ENCODE data around the gene CRK.
A peak's percentile ranks its signal among the peaks of the same experiment; 100 is the strongest.

The CRK gene

DNA sequence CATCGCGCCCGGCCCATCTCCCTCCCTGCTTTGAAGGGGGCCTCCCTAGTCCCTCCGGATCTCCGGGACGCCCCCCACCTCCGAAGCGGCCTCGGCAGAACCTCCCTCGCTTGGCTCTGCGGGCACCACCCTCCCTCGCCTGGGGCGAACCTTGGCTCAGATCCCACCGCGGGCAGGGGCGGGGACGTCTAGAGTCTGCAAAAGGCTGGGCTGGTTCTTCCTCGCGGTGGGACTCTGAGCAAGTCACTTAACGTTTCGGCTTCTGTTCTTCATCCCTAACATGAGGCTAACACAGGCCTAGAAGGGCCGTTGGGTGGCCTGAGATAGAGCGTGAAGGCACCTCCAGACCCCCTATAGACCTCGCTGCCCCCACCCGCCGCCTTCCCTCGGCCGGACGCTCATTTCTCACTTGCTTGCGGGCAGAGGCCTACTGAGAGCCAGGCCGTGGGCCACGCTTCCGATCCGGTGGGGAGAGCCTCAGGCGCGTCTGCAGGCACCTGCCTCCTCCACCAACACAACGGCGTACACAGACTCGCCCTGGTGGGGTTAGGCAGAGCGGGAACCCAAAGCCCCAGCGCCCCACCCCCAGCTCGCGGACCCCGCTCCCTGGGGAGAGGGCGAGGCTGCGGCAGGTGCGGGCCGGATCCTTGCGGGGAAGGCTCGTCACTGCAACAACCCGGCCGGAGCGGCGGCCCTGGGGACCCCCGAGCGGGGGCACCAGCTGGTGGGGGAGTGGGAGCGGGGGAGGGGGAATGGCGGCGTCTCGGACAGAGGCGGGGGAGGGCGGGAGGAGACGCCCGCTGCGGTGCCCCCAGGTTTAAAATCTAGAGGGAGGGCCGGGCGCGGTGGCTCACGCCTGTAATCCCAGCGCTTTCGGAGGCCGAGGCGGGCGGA is 31.0 kb upstream of the CRK start:
- peak; percentile 81 for DNase-seq (ENCODE audit: low spot score)

DNA sequence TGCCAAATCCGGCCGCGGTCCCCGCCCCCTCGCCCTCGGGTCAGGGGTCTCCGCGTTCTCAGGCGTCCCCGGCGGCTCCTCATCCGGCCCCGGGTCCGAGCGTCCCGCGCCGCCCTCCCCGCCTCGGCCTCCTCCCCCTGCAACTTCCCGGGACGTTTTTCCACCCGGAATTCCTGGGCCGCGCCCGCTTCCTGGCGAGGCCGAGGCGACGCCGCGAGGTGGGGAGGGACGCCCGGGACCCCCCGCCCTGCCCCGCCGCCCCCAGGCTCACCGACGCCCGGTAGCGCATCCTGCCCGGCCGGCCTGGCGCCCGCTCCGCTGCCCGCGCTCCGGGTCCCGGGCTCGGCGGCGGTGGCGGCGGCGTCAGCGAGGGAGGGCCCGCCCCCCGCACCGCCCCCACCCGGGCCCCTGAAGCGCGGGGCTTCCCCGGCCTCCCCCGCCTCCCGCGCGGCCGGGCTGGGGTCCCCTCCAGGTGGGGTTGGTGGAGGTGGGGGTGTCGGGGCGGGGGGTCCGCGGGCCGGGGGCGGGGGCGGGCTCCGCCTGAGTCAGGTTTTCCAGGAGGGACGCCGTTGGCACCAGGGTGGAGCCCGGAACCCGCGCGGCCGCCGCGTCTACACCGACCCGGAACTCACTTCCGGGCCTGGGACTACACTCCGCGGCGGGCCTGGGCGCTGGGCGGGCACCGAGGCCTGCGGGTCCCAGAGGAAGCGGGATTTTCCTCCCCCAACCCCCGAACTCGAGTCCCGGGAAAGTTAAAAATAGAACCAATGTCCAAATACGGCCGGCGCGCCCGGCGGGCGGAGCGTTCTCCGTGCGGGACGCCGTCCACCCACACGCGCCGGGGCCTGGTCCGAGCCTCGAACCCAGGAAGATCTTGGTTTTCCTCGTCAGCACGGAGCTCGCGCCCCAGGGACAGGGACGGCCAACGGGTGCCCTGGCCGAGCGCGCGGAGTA is 29.7 kb upstream of the CRK start:
- peak; percentile 88 for DNase-seq (ENCODE audit: low spot score)

DNA sequence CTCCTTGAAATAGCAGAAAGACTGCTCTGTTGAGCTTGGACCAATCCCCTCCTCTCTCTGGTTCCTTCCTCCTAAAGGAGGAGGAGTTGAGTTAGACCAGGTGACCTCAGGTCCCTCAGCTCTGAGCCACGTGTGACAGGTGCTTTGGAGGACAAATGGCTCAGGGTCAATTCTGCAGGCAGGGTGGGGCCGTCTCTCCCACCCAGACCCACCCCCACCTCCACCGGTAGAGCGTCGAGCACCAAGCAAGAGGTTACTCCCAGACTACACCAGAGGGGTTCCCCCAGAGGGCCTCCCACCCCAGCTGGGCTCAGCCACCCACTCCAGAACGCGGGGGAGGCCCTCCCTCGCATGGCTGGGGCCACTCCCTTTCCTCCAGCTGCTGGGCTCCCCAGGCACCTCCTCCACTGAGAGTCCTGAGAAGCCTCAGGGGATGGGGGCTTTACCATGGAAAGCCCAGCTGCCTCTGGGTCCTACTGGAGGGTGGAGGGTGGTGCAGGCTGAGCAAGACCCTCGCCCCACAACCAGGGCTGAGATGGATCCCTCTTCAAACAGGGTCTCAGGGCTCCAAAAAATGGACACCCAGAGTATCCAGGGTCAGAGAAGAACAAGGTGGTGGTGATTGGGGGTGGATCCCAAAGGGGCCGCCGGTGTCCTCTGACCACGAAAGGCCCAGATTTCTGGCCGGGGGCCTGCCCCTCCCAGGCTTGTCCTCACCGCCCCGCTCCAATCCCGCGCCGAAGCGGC is 28.8 kb upstream of the CRK start:
- DNase-seq (ENCODE audit: low spot score) = peak; percentile 75

DNA sequence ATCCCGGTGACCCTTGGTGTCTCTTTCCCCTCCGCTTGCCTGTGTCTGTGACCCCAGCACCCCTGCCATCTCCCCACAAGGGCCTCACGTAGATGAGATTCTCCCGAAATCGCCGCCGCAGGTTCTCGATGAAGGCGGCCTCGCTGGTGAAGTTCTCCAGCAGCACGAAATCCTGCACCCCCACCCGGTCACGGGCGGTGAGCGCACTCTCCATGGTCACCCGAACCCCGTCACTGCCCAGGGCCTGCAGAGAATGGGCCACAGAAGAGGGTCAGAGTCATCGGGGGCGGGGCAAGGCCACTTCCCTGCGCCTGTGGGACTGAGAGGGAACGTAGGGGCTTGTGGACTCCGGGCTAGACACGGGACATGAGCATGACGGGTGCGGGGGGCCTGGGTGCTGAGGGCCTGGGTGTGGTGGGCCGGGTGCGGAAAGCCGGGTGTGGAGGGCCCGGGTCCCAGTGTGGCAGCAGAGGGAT is 28.1 kb upstream of the CRK start:
- no peak for DNase-seq (ENCODE audit: low spot score)

DNA sequence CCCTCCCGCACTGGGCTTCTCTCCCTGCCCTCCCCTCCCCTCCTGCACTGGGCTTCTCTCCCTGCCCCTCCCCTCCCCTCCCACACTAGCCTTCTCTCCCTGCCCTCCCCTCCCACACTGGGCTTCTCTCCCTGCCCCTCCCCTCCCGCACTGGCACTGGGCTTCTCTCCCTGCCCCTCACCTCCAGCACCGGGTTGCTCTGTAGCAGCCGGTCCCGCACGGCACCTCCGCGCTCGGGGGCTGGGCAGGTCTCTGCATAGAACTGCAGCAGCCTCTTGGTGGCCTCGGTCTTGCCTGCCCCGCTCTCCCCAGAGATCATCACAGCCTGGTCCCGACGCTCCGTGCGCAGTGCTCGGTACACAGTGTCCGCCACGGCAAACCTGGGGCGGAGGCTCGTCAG is 26.6 kb upstream of the CRK start:
- DNase-seq (ENCODE audit: low spot score) = no peak

DNA sequence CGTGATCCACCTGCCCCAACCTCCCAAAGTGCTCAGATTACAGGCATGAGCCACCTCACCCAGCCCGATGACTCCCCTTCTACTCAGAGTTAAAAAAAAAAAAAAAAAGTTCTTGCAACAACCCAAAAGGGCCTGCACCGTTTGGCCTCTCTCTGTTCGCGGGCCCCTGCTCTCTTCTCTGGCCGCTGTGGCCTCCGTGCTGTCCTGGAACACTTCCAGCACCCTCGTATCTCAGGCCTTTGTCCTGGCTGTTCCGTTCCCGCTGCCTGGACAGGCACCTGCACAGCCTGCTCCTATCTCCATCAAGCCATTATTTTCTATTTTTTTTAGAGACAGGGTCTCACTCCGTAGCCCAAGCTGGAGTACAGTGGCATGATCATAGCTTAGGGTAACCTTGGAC is 25.7 kb upstream of the CRK start:
- no peak for DNase-seq (ENCODE audit: low spot score)

DNA sequence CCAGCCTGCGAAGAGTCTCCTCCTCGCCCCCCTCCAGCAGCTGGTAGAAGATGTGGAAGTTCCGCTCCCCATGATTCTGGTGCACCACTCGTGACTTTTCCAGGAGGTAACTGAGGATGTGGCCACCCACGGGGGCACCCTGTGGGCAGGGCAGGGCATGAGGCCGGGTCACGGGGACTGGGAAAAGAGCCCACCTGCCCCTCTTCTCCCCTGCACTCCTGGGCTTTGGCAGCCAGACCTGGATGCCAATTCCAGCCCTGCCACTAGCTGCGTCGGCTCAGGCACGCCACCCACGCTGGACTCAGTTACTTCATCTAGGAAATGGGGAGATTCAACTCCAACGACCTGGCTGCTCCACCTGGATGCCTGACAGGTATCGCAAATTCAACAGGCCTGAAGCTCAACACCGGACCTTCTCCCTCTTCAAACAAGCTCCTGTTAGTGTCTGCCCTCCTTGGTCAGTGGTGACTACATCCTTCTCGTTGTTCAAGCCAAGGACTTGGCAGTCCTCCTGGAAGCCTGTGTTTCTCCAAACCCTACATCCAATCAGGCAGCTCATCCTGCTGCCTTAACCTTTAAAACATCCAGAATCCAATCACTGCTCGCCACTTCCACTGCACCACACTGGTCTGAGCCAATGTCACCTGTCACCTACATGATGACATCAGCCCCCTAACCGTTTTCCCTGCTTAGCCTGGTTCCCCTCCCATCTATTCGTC is 24.9 kb upstream of the CRK start:
- DNase-seq (ENCODE audit: low spot score) = peak; percentile 35

DNA sequence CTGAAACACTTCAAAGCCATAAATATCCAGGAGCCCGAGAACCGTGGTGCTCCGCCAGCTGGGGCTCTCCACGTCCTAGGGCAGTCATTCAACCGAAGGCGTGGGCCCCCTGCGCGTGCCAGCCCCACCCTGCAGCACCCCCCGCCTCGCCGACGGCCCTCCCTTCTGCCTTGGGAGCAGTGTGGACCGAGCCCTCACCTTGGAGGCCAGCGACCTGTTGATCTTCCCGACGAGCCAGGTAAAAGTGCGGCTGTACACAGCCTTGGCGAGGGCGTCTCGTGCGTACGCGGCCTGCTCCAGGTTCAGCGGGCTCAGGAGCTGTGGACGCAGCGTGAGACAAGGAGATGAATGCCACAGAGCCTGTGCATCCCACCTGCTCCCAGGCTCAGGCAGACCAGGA is 22.4 kb upstream of the CRK start:
- DNase-seq (ENCODE audit: low spot score) = no peak

DNA sequence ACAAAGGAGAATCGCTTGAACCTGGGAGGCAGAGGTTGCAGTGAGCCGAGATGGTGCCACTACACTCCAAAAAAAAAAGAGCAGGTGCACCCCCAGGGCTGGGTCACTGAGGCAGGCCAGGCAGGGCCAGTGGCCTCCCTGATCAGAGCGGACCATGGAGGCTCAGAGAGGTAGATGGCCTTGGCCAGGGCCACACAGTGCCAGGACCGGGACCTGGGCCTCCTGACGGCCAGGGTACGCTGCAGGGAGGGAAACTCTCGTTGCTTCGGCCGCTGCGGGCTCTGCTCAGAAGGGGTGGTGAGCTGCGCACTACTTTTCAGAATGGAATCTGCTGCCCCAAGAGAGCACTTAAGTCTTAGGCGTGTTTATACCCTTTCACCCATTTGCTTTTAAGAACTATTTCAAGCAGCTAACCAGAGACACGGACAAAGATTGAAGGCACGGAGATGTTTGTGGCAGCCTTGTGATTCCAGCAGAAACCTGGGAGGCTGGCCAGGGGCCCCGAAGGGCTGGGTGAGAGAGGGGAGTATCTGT is 19.4 kb upstream of the CRK start:
- no peak for DNase-seq (ENCODE audit: low spot score)

DNA sequence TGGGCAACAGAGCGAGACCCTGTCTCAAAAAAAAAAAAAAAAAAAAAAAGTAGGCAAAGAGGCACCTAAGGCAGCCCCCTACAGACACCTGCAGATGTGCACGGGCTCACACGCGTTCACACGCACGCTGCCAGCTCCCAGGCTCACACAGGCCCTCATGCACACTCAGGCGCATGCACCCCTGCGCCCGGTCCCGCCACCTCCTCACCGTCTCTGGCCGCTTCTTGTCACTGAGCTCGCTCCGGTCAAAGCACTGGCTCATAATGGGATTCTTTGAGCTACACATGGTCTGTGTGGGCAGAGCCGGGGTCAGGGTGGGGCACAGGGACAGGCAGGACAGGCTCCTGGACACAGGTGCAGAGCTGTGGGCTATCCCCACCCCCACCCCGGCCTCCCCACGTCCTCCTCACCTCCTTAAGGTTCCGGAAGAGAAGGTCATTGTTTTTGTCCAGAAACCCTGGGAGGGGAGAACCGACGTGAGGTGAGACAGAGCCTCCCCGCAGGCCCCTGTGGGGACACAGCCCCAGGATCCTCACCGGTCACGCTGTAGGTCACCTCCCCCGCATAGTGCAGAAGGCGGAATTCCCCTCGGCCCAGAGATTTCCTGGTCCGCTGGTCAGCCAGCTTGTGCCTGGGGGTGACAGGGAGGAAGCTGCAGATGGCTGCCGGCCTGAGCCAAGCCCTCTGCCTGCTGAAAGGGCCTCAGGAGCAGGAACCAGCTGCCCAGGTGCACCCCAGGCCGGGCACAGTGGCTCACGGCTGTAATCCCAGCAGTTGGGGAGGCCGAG is 18.6 kb upstream of the CRK start:
- no peak for DNase-seq (ENCODE audit: low spot score)

DNA sequence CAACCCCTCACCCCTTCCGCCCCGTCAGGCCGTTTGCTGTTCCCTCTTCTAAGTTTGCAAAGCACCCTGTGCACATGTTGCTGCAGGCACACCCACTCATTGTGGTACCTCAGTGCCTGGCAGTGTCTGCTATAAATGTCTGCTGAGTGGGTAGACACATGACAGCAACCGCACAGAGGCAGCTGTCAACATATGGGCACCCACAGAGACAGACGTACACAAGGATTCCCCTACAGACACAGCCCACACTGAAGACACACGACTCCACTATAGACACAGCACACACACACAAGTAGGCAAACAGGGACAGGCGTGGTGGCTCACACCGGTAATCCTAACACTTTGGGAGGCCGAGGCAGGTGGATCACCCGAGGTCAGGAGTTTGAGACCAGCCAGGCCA is 17.8 kb upstream of the CRK start:
- no peak for DNase-seq (ENCODE audit: low spot score)

DNA sequence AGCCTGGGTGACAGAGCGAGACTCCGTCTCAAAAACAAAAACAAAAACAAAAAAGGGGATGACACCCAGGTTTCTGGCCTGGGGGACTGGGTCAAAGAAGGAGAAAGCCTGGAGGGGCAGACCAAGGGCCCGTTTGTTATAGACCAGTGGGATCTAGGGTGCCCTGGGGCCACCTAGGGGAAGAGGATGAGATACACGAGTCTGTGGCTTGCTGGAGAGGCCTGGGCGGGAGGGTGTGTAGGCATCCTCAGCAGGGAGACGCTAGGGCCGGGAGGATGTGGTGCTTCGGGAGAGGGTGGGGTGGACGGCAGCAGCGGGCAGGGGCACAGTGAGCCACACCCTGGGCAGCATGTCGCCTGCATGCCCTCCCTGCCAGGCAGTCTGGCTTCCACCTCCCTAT is 17.1 kb upstream of the CRK start:
- DNase-seq (ENCODE audit: low spot score) = no peak

DNA sequence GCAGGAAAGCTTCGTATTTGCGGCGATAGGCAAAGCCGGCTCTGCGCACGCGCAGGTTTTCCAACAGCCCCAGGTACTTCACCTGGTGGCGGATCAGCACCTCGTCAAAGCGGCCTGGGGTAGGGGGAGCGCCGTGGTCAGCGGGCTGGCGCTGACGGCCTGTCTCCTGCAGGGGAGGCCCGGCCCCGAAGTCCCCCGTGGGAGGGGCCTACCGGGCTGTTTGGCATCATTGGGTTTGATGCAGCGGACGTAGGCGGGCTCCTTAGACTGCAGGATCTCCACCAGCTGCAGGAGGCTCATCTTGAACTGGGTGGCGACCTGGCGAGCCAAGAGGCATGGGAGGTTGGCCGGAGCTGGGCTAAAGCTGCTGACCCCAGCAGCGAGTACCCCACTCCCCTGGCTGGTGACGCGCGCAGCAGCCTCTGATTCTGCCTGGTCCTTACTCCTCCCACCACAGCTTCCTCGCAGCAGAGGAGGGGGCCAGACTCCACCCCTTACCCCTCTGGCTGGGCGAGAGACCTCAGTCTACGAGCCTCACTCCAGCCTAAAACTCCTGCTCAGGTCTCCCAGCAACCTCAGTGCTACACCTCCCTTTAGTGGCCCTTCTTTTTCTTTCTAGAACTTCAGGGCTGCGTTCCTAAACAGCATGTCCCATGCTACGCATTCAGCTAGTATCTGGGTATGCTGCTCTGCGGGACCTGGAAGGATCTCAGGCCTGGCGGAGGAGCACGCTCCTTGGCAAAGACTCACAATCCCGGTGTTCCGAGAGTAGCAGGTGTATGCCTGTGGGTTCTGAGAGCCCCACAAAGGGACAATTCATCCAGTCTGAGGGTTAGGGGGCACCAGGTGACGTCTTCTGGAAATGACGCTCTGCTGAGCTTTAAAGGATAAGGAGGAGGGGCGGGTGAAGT is 16.1 kb upstream of the CRK start:
- DNase-seq (ENCODE audit: low spot score) = no peak

DNA sequence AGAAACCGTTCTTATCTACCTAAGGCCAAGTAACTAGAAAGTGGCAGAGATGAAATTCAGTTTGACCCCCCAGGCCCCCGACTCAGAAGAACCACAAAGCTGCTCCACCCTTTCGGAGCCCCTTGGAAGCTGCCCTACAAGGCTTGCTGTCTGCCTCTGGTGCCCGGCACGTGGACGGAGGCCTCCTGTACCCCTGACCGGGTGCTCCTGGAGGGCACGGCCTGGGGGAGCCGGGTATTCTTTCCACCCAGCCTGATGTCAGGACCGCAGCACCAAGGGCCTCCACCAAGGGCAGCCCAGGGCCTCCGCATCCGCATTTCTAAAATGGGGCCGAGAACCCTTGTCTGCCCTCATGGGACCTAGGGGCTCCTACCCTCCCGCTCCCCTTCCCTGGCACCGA is 15.5 kb upstream of the CRK start:
- no peak for DNase-seq (ENCODE audit: low spot score)

DNA sequence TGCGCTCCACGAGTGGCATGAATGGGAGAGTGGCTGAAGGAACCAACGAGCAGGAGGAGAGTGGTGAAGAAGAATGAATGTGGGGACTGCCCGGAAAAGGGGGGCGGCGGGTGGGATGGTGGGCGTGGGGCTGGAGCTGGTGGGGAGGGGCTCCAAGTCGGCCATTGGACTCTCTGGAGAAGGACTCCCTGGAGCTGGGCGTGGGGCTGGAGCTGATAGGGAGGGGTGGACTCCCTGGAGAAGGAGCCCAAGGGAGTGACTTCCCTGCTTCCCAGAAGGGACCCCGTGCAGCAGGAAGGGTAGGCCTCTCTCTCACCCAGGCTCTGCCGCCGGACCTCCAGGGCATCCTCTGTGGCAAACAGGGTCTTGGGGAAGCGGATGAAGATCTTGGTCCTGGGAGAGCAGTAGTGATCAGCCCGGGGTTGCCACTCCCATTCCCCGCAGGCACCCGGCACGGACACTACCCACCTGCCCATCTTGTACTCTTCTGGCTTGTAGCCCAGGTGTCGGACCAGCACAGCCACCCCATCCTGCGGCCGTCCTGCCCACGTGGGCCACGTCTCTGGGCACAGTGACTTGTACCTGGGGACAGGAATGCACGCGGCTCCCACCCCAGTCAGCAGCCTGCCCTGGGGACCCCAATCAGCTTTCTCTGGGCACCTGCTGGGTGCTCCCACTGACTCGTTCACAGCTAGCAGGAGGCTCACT is 14.9 kb upstream of the CRK start:
- no peak for DNase-seq (ENCODE audit: low spot score)

DNA sequence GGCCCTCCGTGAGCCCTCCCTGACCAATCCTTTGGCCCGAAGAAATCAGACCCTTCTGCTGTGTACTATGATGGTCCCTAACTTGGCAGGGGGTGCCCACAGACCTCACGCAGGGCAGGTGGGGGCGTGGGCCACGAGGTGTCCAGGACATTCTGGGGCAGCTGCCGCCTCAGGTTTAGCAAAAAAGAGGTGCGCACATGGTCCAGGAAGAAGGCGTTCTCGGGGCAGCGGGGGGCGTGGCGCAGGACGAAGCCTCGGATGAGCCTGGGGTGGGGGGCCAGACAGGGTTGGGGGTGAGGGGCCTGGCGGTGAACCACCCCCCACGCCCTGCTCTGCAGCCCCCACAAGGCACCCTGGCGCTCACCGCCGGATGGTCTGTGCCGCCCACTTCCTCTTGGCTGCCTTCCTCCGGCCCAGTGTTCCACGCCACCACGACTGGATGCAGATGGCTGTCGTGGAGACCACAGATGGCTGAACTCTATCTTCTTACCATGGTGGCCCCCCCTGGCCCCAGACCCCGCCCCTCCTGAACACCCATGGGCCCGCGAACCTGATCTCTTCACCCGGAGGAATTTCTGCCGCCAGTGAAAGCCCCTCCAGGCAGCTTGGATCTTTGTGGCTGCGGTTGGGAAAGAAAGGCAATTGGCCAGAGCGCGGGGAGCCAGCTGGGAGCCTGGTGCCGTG is 14.2 kb upstream of the CRK start:
- no peak for DNase-seq (ENCODE audit: low spot score)

DNA sequence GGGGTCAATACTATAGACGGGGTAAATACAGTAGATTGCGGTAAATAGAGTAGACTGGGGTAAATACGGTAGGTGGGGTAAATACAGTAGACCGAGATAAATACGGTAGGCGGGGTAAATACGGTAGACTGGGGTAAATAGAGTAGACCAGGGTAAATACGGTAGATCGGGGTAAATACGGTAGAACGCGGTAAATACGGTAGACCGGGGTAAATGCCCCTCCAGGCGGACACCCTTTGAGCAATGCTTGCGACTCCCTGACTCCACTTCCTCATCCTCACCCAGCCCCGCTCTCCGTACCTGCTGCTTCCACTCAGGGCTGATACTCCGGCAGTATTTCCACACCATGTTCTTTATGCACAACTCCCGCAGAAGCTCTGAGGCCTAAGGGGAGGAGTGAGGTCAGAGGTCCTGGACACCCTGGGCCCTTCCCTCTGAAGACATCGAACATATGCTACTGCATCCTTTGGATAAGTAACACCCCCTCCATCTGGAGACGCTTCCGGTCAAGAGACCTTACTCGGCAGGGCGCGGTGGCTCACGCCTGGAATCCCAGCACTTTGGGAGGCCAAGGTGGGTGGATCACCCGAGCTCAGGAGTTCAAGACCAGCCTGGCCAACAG is 13.3 kb upstream of the CRK start:
- no peak for DNase-seq (ENCODE audit: low spot score)
